Activated B cell treated with CpG ODN at 0.5 μM for 24 hours (primary cell): ENCODE data around the gene FAM53A. TPM values are rescaled to one million over a fixed set of nuclear protein-coding genes. Genes with fewer than 3 reads are reported as not detected.

Experiments used
- ATAC-seq: fragments of 200-7000 bp; cut with Tn5 transposase; one replicate; pipeline ENCODE4 v1.10.0; 2021; ENCODE audit warnings: low read depth, mild to moderate bottlenecking, moderate library complexity
- CTCF ChIA-PET: fragments of 350-600 bp; sonication (Branson Sonifier 250); formaldehyde crosslinking; loops from one replicate; lab custom pipeline; 2021; ENCODE audit warnings: antibody characterized with exemption; lab: Charles Lee
- POLR2A ChIA-PET: fragments of 350-600 bp; sonication (Branson Sonifier 250); formaldehyde crosslinking; loops from one replicate; lab custom pipeline; 2021; ENCODE audit warnings: antibody characterized with exemption; lab: Charles Lee
- DNase-seq: peaks from one replicate; pipeline ENCODE4 v3.0.0; 2022
- H3K27ac Mint-ChIP-seq: one replicate; pipeline ENCODE4 v1.8.0; 2020; ENCODE audit warnings: mixed read lengths
- H3K27me3 Mint-ChIP-seq: one replicate; pipeline ENCODE4 v1.8.0; 2021; ENCODE audit warnings: mixed read lengths
- H3K36me3 Mint-ChIP-seq: one replicate; pipeline ENCODE4 v1.8.0; 2021; ENCODE audit warnings: low read depth, mixed read lengths
- H3K4me1 Mint-ChIP-seq: one replicate; pipeline ENCODE4 v1.8.0; 2021; ENCODE audit warnings: mixed read lengths
- H3K4me3 Mint-ChIP-seq: one replicate; pipeline ENCODE4 v1.8.0; 2020; ENCODE audit warnings: mild to moderate bottlenecking, mixed read lengths
- H3K9me3 Mint-ChIP-seq: one replicate; pipeline ENCODE4 v1.8.0; 2020; ENCODE audit warnings: mixed read lengths
- CTCF ChIP-seq: fragments of 200-600 bp; IDR thresholded peaks from one replicate; pipeline ENCODE4 v1.8.0; 2022; ENCODE audit warnings: antibody characterized with exemption, mild to moderate bottlenecking
- intact Hi-C: fragments of 100-400 bp; cut with micrococcal nuclease; formaldehyde crosslinking; loops from one replicate; pipeline ENCODE4 v1.15.1; 2024
- total RNA-seq: library from RNA; stranded (reverse); gene quantifications from 2 replicates; pipeline ENCODE4 v1.2.3, GENCODE V29; 2022

Gene FAM53A
- total RNA-seq, 1 donor from 2014 or later: 1.2 TPM

DNA sequence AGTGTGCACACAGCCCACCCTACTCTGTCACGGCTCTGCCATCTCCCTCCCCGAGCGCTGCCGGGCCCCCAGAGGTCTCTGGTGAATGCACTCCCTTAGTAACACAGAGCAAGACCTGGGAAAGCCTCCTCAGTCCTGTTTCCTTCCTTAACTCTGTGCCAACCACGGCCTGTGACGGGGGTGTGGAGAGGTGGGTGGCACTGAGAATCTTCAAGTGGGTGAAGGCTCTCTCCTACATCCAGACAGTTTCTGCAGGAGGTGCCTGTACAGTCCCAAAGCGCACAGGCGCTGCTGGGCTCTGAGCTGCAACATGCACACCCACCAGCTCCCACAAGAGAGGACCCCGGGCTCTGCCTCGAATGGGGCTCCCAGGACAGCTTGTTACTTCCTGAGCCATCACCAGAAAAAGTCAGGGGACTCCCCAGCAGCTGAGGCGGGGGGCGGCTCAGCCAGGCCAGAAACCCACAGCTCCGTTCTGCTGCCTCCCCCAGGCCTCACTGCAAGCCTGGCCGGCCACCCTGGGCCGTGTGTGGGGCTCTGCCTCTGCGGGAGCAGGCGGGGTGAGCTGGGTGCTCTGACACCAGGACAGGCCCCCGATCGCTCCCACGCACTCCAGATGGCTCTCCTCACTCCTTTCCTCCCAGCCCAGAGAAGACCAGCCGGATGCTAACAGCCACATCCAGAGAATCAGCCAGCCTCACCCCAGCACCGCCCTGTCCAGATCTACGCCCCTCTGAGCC lies 29.7 kb downstream of the FAM53A start:
- ChIA-PET POLR2A (no interaction called here), CTCF (no interaction called here)
- DNase-seq: no peak
- ATAC-seq: no peak
- no peaks in the 10 kb centered on the region for H3K9me3 Mint-ChIP-seq
- no peaks in the 10 kb centered on the region for H3K27me3 Mint-ChIP-seq
- no peak overlapping the region for H3K4me3 Mint-ChIP-seq
- H3K27ac Mint-ChIP-seq: no peak overlapping the region
- no peak for TF ChIP-seq CTCF
- H3K36me3 Mint-ChIP-seq: peaks cover 2% of the 10 kb centered on the region
- intact Hi-C loops: no loop called here
- H3K4me1 Mint-ChIP-seq: no peaks in the 10 kb centered on the region

DNA sequence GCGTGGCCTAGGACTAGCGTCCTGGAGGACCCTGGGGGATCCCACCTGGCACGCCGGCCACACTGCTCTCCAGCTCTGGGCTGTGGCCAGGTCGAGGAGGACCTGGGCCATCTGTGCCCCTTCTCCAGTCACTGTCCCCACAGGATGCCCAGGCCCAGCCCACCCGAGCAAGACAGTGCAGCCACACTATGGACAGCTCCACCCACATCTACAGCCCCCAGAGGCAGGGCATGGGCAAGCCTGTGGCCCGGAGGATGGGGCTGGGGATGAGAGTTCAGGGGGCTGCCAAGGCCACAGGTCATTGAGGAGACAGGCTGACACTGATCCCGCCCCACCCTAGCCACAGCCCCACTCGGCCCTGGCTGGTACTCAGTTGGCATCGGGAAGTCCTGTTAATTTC lies 30.3 kb downstream of the FAM53A start:
- H3K4me1 Mint-ChIP-seq: no peaks in the 10 kb centered on the region
- no peaks in the 10 kb centered on the region for H3K9me3 Mint-ChIP-seq
- no peaks in the 10 kb centered on the region for H3K27me3 Mint-ChIP-seq
- ATAC-seq (no peak), DNase-seq (no peak)
- H3K36me3 Mint-ChIP-seq: peaks cover 2% of the 10 kb centered on the region
- H3K27ac Mint-ChIP-seq: no peak overlapping the region
- intact Hi-C loops: no loop called here
- no peak for TF ChIP-seq CTCF
- POLR2A ChIA-PET: no interaction called here
- CTCF ChIA-PET: no interaction called here
- H3K4me3 Mint-ChIP-seq: no peak overlapping the region

DNA sequence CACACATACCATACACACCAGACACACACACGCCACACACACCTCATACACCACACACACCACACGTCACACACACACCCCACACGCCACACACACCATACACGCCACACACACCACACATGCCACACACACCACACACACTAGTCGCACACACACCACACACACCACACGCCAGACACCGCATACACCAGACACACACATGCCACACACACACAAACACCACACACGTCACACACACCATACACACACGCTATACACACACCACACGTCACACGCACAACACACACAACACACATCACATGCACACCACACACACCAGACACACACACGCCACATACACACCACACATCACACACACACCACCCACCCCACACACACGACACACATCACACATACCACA lies 32.0 kb downstream of the FAM53A start:
- peaks cover 2% of the 10 kb centered on the region for H3K36me3 Mint-ChIP-seq
- ChIA-PET POLR2A (no interaction called here), CTCF (no interaction called here)
- DNase-seq (no peak), ATAC-seq (no peak)
- no peaks in the 10 kb centered on the region for H3K27me3 Mint-ChIP-seq
- H3K27ac Mint-ChIP-seq: no peak overlapping the region
- intact Hi-C loops: no loop called here
- H3K4me1 Mint-ChIP-seq: no peaks in the 10 kb centered on the region
- H3K4me3 Mint-ChIP-seq: no peak overlapping the region
- no peak for TF ChIP-seq CTCF
- H3K9me3 Mint-ChIP-seq: no peaks in the 10 kb centered on the region

- H3K27ac Mint-ChIP-seq: no peak overlapping the region
- POLR2A ChIA-PET: no interaction called here
- H3K27me3 Mint-ChIP-seq: no peaks in the 10 kb centered on the region
- TF ChIP-seq CTCF: no peak
- intact Hi-C loops: no loop called here
- no peak overlapping the region for H3K4me3 Mint-ChIP-seq
- DNase-seq (no peak), ATAC-seq (no peak)
- CTCF ChIA-PET: no interaction called here
- H3K36me3 Mint-ChIP-seq: peaks cover 2% of the 10 kb centered on the region
- H3K4me1 Mint-ChIP-seq: no peaks in the 10 kb centered on the region
- no peaks in the 10 kb centered on the region for H3K9me3 Mint-ChIP-seq
Observed at GRCh38 chr4:1651609-1652008, 32.5 kb downstream of the FAM53A start.

DNA sequence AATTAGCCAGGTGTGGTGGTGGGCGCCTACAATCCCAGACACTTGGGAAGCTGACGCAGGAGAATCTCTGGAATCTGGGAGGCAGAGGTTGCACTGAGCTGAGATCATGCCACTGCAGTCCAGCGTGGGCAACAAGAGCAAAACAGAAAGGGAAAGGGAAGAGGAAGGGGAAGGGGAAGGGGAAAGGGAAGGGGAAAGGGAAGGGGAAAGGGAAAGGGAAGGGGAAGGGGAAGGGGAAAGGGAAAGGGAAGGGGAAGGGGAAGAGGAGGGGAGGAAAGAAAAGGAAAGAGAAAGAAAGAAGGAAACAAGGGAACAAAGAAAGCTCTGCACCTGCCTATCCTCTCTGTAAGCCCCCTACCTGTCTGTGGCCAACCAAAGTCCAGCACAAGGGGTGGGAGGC lies 35.2 kb downstream of the FAM53A start:
- H3K27ac Mint-ChIP-seq: no peak overlapping the region
- POLR2A ChIA-PET: no interaction called here
- no peaks in the 10 kb centered on the region for H3K36me3 Mint-ChIP-seq
- no peaks in the 10 kb centered on the region for H3K27me3 Mint-ChIP-seq
- H3K4me3 Mint-ChIP-seq: no peak overlapping the region
- no peaks in the 10 kb centered on the region for H3K4me1 Mint-ChIP-seq
- intact Hi-C loops: no loop called here
- TF ChIP-seq CTCF: no peak
- ATAC-seq: no peak
- DNase-seq: no peak
- CTCF ChIA-PET: no interaction called here
- H3K9me3 Mint-ChIP-seq: no peaks in the 10 kb centered on the region
